Fibroblast of lung (primary cell): ENCODE data around the gene FXYD6.

Source experiments
- EZH2 ChIP-seq: IDR thresholded peaks from 2 replicates; pipeline ENCODE4 v1.5.1; 2012; ENCODE audit warnings: low read length, control low read depth, mild to moderate bottlenecking; ENCODE audit errors: missing control alignments
- TF ChIP-seq, protein P1 (sequence below), 2 donors: IDR thresholded peaks in 1 of 2; conservative IDR thresholded peaks in 1 of 2; 1 replicate in 1 of 2; 2 replicates in 1 of 2; pipeline ENCODE4 v1.5.1; 2011 to 2012; ENCODE audit warnings: low read length in 2 of 2, control low read depth in 1 of 2, inconsistent platforms in 1 of 2, low read depth in 1 of 2, mild to moderate bottlenecking in 1 of 2

DNA sequence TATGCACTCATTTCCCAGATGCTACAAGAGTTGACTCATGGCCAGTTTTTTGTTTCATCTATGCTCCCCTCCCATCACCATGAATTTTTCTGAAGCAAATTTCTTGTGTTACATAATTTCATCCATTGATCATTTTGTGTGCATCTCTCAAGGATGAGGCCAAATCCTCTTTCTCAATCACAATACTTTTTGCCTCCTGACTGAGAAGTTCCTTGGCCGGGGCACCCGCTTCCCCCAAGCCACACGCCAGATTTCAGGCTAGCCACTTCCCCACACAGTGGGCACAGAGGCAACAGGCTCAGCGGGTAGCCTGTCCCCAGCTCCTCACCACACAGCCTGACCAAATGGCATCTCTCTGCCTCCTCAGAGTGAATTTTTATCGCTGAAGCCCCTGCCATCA lies 69.6 kb downstream of the FXYD6 start:
- TF ChIP-seq, protein P1, sequence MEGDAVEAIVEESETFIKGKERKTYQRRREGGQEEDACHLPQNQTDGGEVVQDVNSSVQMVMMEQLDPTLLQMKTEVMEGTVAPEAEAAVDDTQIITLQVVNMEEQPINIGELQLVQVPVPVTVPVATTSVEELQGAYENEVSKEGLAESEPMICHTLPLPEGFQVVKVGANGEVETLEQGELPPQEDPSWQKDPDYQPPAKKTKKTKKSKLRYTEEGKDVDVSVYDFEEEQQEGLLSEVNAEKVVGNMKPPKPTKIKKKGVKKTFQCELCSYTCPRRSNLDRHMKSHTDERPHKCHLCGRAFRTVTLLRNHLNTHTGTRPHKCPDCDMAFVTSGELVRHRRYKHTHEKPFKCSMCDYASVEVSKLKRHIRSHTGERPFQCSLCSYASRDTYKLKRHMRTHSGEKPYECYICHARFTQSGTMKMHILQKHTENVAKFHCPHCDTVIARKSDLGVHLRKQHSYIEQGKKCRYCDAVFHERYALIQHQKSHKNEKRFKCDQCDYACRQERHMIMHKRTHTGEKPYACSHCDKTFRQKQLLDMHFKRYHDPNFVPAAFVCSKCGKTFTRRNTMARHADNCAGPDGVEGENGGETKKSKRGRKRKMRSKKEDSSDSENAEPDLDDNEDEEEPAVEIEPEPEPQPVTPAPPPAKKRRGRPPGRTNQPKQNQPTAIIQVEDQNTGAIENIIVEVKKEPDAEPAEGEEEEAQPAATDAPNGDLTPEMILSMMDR (conservative IDR thresholded peaks at IDR 0.05 in 1 of 2, IDR thresholded peaks at IDR 0.05 in 1 of 2; ENCODE audit: low read depth in 1 of 2, low read length in 2 of 2) = no peak
- no peak for TF ChIP-seq EZH2
